Hepatocyte (in vitro differentiated cells): ENCODE measurements around the gene HRC. TPM values are rescaled to one million over a fixed set of nuclear protein-coding genes. Genes with fewer than 3 reads are reported as not detected.

Experiments
- DNase-seq: peaks from one replicate; pipeline ENCODE4 v3.0.0-alpha.2; 2016; ENCODE audit warnings: low spot score
- H2AFZ ChIP-seq: fragments of 200-600 bp; sonication (generic); 2 replicates; pipeline ENCODE4 v1.6.0; 2016; ENCODE audit warnings: antibody characterized with exemption, mild to moderate bottlenecking
- H3K27ac ChIP-seq: fragments of 200-600 bp; sonication (generic); 2 replicates; pipeline ENCODE4 v1.5.1; 2016; ENCODE audit warnings: mild to moderate bottlenecking
- H3K27me3 ChIP-seq: fragments of 200-600 bp; sonication (generic); 2 replicates; pipeline ENCODE4 v1.6.1; 2016
- H3K36me3 ChIP-seq: fragments of 200-600 bp; sonication (generic); replicated peaks from 2 replicates; pipeline ENCODE4 v1.5.1; 2016; ENCODE audit warnings: low read depth; ENCODE audit not compliant: insufficient read depth
- H3K4me1 ChIP-seq: fragments of 200-600 bp; sonication (generic); 2 replicates; pipeline ENCODE4 v1.5.1; 2016; ENCODE audit warnings: mild to moderate bottlenecking, moderate library complexity; ENCODE audit not compliant: insufficient read depth
- H3K4me2 ChIP-seq: fragments of 200-600 bp; sonication (generic); 2 replicates; pipeline ENCODE4 v1.6.0; 2016
- H3K4me3 ChIP-seq: fragments of 200-600 bp; sonication (generic); 2 replicates; pipeline ENCODE4 v1.5.1; 2016; ENCODE audit warnings: mild to moderate bottlenecking
- H3K79me2 ChIP-seq: fragments of 200-600 bp; sonication (generic); 2 replicates; pipeline ENCODE4 v1.6.0; 2017; ENCODE audit warnings: mild to moderate bottlenecking
- H3K9me2 ChIP-seq: fragments of 200-600 bp; sonication (generic); replicated peaks from 2 replicates; pipeline ENCODE4 v1.6.0; 2017; ENCODE audit warnings: mild to moderate bottlenecking; ENCODE audit not compliant: insufficient read depth
- H3K9me3 ChIP-seq: fragments of 200-600 bp; sonication (generic); 2 replicates; pipeline ENCODE4 v1.5.1; 2016; ENCODE audit warnings: low read depth, mild to moderate bottlenecking
- H4K20me1 ChIP-seq: fragments of 200-600 bp; sonication (generic); 2 replicates; pipeline ENCODE4 v1.6.0; 2016; ENCODE audit warnings: mild to moderate bottlenecking; ENCODE audit not compliant: insufficient read depth, poor library complexity, severe bottlenecking
- EZH2 ChIP-seq: fragments of 200-600 bp; sonication (generic); IDR thresholded peaks from 2 replicates; pipeline ENCODE4 v1.6.1; 2016; ENCODE audit warnings: antibody characterized with exemption, mild to moderate bottlenecking, borderline replicate concordance
- EZH2phosphoT487 ChIP-seq: fragments of 200-600 bp; sonication (generic); IDR thresholded peaks from one replicate; pipeline ENCODE4 v1.6.1; 2018; ENCODE audit warnings: antibody characterized with exemption, mild to moderate bottlenecking, low read depth, moderate library complexity; ENCODE audit not compliant: unreplicated experiment, severe bottlenecking
- WGBS: methylation state at CpG from one replicate; pipeline ENCODE4 v1.1.6; 2016; ENCODE audit warnings: low lambda C conversion rate; ENCODE audit errors: missing lambda C conversion rate; 5-methylcytosine and 5-hydroxymethylcytosine counted together
- polyA plus RNA-seq: library from polyadenylated mRNA; unstranded; fragments of >200 nt; fragmentation: Nextera tagmentation; extraction: Ambion mirVana; gene quantifications from 2 replicates; pipeline ENCODE4 v1.2.1, GENCODE V29; 2016
- total RNA-seq: library from RNA; depleted of rRNA; stranded (reverse); fragments of >200 nt; gene quantifications from 2 replicates; pipeline ENCODE4 v1.2.3, GENCODE V29; 2014
- TF ChIP-seq, protein P1 (sequence below): fragments of 200-600 bp; sonication (generic); IDR thresholded peaks from 2 replicates; pipeline ENCODE4 v1.5.1; 2016; ENCODE audit warnings: antibody characterized with exemption, mild to moderate bottlenecking; ENCODE audit not compliant: poor library complexity

Gene HRC
- total and polyA plus RNA-seq, 2 experiments from 2014 or later = 0.48 to 0.50 TPM

DNA sequence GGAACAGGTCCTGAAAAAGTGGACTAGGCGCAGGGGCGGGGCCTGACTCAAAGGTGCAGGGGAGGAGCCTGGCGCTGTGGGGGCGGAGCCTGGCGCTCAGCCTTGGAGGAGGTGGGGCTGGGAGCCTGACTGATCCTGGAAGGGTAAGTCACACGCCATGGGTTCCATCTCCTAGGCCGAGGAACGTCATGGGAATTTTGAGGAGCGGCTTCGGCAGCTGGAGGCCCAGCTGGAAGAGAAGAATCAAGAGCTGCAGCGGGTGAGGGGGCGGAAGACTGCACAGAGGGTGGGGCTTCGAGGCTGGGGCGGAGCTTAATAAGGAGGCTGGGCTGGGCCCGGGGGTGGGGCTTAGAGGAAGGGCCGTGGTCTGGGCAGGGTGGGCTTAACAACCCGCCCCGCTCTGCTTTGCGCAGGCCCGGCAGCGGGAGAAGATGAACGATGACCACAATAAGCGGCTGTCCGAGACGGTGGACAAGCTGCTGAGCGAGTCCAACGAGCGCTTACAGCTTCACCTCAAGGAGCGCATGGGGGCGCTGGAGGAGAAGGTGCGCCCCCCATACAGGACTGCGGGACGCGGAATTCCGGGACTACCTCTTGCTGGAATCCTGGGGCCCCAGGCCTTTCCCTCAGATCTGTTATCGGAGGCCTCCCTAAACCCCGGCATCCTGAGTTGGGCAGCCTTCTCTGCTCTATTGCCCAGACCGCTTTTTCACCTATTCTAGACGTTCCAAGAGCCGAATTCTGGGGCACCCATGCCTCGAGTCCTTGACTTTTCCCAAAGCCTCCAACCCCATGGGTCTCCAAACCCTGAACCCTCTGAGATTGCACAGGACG lies 21.4 kb downstream of the HRC start:
- H4K20me1 ChIP-seq = no peaks in the 10 kb centered on the region
- no peak overlapping the region for H3K4me3 ChIP-seq
- H3K4me1 ChIP-seq = no peaks in the 10 kb centered on the region
- WGBS = 87% methylated on average over 38 of the region's 42 CpGs
- no peaks in the 10 kb centered on the region for H3K9me2 ChIP-seq
- H2AFZ ChIP-seq = no peak overlapping the region
- H3K79me2 ChIP-seq = no peaks in the 10 kb centered on the region
- no peaks in the 10 kb centered on the region for H3K36me3 ChIP-seq
- no peak for DNase-seq
- no peaks in the 10 kb centered on the region for H3K27me3 ChIP-seq
- no peak overlapping the region for H3K27ac ChIP-seq
- TF ChIP-seq, protein P1, sequence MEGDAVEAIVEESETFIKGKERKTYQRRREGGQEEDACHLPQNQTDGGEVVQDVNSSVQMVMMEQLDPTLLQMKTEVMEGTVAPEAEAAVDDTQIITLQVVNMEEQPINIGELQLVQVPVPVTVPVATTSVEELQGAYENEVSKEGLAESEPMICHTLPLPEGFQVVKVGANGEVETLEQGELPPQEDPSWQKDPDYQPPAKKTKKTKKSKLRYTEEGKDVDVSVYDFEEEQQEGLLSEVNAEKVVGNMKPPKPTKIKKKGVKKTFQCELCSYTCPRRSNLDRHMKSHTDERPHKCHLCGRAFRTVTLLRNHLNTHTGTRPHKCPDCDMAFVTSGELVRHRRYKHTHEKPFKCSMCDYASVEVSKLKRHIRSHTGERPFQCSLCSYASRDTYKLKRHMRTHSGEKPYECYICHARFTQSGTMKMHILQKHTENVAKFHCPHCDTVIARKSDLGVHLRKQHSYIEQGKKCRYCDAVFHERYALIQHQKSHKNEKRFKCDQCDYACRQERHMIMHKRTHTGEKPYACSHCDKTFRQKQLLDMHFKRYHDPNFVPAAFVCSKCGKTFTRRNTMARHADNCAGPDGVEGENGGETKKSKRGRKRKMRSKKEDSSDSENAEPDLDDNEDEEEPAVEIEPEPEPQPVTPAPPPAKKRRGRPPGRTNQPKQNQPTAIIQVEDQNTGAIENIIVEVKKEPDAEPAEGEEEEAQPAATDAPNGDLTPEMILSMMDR = no peak
- TF ChIP-seq EZH2 (no peak), EZH2phosphoT487 (no peak)
- H3K4me2 ChIP-seq = peak overlapping the region; percentile 62
- H3K9me3 ChIP-seq = no peaks in the 10 kb centered on the region

DNA sequence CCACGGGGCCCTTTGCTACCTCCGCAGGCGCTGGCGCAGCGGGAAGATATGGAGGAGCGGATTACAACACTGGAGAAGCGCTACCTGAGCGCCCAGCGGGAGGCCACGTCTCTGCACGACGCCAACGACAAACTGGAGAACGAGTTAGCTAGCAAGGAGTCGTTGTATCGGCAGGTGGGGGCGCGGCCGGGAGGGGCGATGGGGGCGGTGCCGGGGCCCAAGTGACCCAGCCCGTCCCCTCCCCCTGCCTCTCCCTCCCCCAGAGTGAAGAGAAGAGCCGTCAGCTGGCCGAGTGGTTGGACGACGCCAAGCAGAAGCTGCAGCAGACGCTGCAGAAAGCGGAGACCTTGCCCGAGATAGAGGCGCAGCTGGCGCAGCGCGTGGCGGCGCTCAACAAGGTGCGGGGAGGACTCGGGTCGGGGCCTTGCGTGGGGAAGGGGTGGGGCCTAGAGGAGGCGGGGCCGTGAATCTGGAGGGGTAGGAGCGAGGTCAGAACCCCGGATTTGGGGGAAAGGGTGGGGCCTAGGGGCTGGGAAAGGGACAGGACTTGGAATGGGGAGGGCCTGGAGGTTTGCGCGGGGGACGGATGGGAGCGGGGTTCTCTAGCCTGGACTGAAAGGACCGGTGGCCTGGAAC lies 22.1 kb downstream of the HRC start:
- Histone ChIP-seq H3K36me3 (no peaks in the 10 kb centered on the region), H2AFZ (no peak overlapping the region), H3K4me1 (no peaks in the 10 kb centered on the region), H3K9me3 (no peaks in the 10 kb centered on the region), H3K79me2 (no peaks in the 10 kb centered on the region), H3K9me2 (no peaks in the 10 kb centered on the region), H3K4me3 (no peak overlapping the region), H3K4me2 (peak overlapping the region; percentile 62), H3K27me3 (no peaks in the 10 kb centered on the region), H4K20me1 (no peaks in the 10 kb centered on the region), H3K27ac (no peak overlapping the region)
- DNase-seq = no peak
- 42% methylated on average over 23 of the region's 49 CpGs for WGBS
- TF ChIP-seq EZH2 (no peak), EZH2phosphoT487 (no peak)

DNA sequence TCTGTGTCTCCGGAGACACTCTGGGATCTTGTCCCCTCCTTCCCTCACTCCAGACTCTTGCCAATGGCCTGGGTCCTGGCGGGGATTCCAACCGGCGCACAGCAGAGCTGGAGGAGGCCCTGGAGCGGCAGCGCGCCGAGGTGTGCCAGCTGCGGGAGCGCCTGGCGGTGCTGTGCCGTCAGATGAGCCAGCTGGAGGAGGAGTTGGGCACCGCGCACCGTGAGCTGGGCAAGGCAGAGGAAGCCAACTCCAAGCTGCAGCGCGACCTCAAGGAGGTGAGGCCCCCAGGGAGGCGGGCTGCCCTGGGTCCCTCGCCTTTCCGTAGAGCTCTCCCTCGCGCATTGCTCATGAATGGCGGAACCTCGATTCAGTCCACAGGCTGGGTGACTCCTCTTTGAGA lies 24.9 kb downstream of the HRC start:
- no peaks in the 10 kb centered on the region for H3K36me3 ChIP-seq
- no peak for DNase-seq
- TF ChIP-seq EZH2 (no peak), EZH2phosphoT487 (no peak)
- WGBS = 97% methylated on average over 24 of the region's 24 CpGs
- H3K27ac ChIP-seq = no peak overlapping the region
- no peaks in the 10 kb centered on the region for H4K20me1 ChIP-seq
- no peak overlapping the region for H3K4me2 ChIP-seq
- H3K9me2 ChIP-seq = no peaks in the 10 kb centered on the region
- no peak overlapping the region for H3K4me3 ChIP-seq
- H2AFZ ChIP-seq = no peak overlapping the region
- H3K4me1 ChIP-seq = no peaks in the 10 kb centered on the region
- no peaks in the 10 kb centered on the region for H3K79me2 ChIP-seq
- H3K9me3 ChIP-seq = no peaks in the 10 kb centered on the region
- no peaks in the 10 kb centered on the region for H3K27me3 ChIP-seq

DNA sequence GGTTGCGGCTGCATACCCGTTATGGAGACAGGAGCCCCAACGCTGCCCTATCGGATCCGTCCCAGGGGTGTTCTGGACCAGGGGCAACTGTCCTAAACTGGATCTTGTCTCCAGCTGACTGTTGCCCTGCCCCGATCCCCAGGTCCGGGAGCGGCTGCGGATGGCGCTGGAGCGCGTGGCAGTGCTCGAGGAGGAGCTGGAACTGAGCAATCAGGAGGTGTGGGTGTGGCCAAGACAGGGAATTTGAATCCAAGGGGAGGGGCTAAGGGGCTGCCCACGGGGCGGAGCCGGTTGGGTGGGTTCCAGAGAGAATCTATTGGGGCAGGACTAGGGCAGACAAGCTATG lies 26.0 kb downstream of the HRC start:
- Histone ChIP-seq H4K20me1 (no peaks in the 10 kb centered on the region), H3K79me2 (no peaks in the 10 kb centered on the region), H3K4me1 (no peaks in the 10 kb centered on the region), H3K4me2 (no peak overlapping the region), H2AFZ (no peak overlapping the region), H3K36me3 (no peaks in the 10 kb centered on the region), H3K9me2 (no peaks in the 10 kb centered on the region), H3K4me3 (no peak overlapping the region), H3K27ac (no peak overlapping the region), H3K27me3 (no peaks in the 10 kb centered on the region), H3K9me3 (no peaks in the 10 kb centered on the region)
- DNase-seq = no peak
- WGBS = 81% methylated on average over 15 of the region's 16 CpGs
- TF ChIP-seq EZH2phosphoT487 (no peak), EZH2 (no peak)
- TF ChIP-seq, protein P1 = no peak
